CD4-positive, alpha-beta memory T cell (primary cell): ENCODE measurements around the gene NELL1. TPM values are rescaled to one million over a fixed set of nuclear protein-coding genes. Genes with fewer than 3 reads are reported as not detected.

Experiments
- CTCF ChIA-PET: fragments of 350-600 bp; sonication (Branson Sonifier 250); formaldehyde crosslinking; loops from one replicate; lab custom pipeline; 2021; ENCODE audit warnings: inconsistent platforms; ENCODE audit not compliant: partially characterized antibody; lab: Charles Lee
- POLR2A ChIA-PET: fragments of 350-600 bp; sonication (Branson Sonifier 250); formaldehyde crosslinking; loops from one replicate; lab custom pipeline; 2021; ENCODE audit not compliant: partially characterized antibody; lab: Charles Lee
- DNase-seq, 5 donors: peaks; one replicate each; pipeline versions ENCODE4 v3.0.0 to v3.0.0-alpha.2; 2020 to 2022; ENCODE audit warnings: mixed read lengths in 1 of 5
- H3K27ac ChIP-seq: one replicate; pipeline ENCODE4 v1.7.0; 2013; ENCODE audit warnings: low read depth, low read length
- H3K27me3 ChIP-seq: 2 replicates; pipeline ENCODE4 v1.7.0; 2013; ENCODE audit warnings: mild to moderate bottlenecking, low read length, moderate library complexity; ENCODE audit not compliant: insufficient read depth
- H3K36me3 ChIP-seq: 2 replicates; pipeline ENCODE4 v1.7.0; 2013; ENCODE audit warnings: mild to moderate bottlenecking, low read length, moderate library complexity; ENCODE audit not compliant: insufficient read depth
- H3K4me1 ChIP-seq: 2 replicates; pipeline ENCODE4 v1.7.0; 2013; ENCODE audit warnings: mild to moderate bottlenecking, low read length, moderate library complexity; ENCODE audit not compliant: insufficient read depth
- H3K4me3 ChIP-seq, 2 donors: one replicate each; pipeline ENCODE4 v1.7.0; 2013; ENCODE audit warnings: low read length in 2 of 2, mild to moderate bottlenecking in 1 of 2
- H3K9me3 ChIP-seq, 2 donors: one replicate each; pipeline ENCODE4 v1.7.0; 2013; ENCODE audit warnings: low read length in 2 of 2, control low read depth in 1 of 2; ENCODE audit not compliant: control insufficient read depth in 1 of 2
- H3K27ac Mint-ChIP-seq, 7 donors: one replicate each; pipeline ENCODE4 v1.8.0; 2020 to 2021; ENCODE audit warnings: mixed read lengths in 7 of 7, mild to moderate bottlenecking in 6 of 7, inconsistent platforms in 3 of 7, moderate library complexity in 3 of 7
- H3K27me3 Mint-ChIP-seq, 2 donors: one replicate each; pipeline ENCODE4 v1.8.0; 2020 to 2021; ENCODE audit warnings: mixed read lengths in 2 of 2
- H3K36me3 Mint-ChIP-seq, 2 donors: one replicate each; pipeline ENCODE4 v1.8.0; 2020 to 2021; ENCODE audit warnings: mixed read lengths in 2 of 2, inconsistent platforms in 1 of 2, mild to moderate bottlenecking in 1 of 2
- H3K4me1 Mint-ChIP-seq, 4 donors: one replicate each; pipeline ENCODE4 v1.8.0; 2020 to 2021; ENCODE audit warnings: mixed read lengths in 4 of 4, mild to moderate bottlenecking in 1 of 4
- H3K4me3 Mint-ChIP-seq, 8 donors: one replicate each; pipeline ENCODE4 v1.8.0; 2020 to 2021; ENCODE audit warnings: mixed read lengths in 8 of 8, mild to moderate bottlenecking in 7 of 8, moderate library complexity in 6 of 8, inconsistent platforms in 3 of 8
- H3K9me3 Mint-ChIP-seq, 8 donors: one replicate each; pipeline ENCODE4 v1.8.0; 2020 to 2021; ENCODE audit warnings: mixed read lengths in 8 of 8, mild to moderate bottlenecking in 5 of 8, inconsistent platforms in 3 of 8, moderate library complexity in 1 of 8
- intact Hi-C: fragments of 100-400 bp; cut with micrococcal nuclease; formaldehyde crosslinking; loops from one replicate; pipeline ENCODE4 v1.15.1; 2023
- polyA plus RNA-seq, 2 donors: library from polyadenylated mRNA; unstranded; fragments of 300-500 nt; fragmentation: Illumina TruSeq; gene quantifications; one replicate each; pipeline ENCODE4 v1.2.3, GENCODE V29; 2021
- total RNA-seq, 2 experiments: library from RNA; stranded (reverse); gene quantifications; one replicate each; pipeline ENCODE4 v1.2.3, GENCODE V29; 2021

The NELL1 gene
- total and polyA plus RNA-seq, 4 experiments from 2014 or later, result not detected

DNA sequence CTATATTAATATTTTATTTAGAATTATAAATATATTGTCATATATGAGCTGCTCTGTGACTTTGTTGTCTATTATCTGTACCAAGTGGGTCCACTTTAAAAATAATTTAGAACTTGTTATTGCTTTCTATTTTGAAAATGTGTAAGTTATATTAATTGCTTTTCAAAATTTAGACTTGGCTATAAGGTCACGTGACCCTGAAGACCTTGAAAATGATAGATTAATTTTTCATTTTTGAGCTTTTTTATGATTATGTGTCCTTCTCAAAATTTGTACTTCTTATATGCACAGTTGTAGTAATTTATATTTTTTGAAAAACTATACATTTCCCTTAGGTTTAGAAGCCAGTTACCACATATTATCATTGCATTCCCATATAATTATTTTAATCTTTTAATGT, 826.5 kb downstream of the NELL1 start:
- Histone ChIP-seq H3K4me3 (no peak overlapping the region), H3K4me1 (no peaks in the 10 kb centered on the region), H3K27ac (no peak overlapping the region), H3K9me3 (no peaks in the 10 kb centered on the region), H3K36me3 (no peaks in the 10 kb centered on the region), H3K27me3 (no peaks in the 10 kb centered on the region)
- Mint-ChIP-seq H3K36me3 (no peaks in the 10 kb centered on the region), H3K9me3 (peaks cover 0 to 9% (median 3%) of the 10 kb centered on the region in 8 donors), H3K4me1 (no peaks in the 10 kb centered on the region), H3K27ac (no peak overlapping the region), H3K4me3 (no peak overlapping the region), H3K27me3 (no peaks in the 10 kb centered on the region)
- DNase-seq, result no peak
- POLR2A ChIA-PET, result no interaction called here
- intact Hi-C loops, result no loop called here
- CTCF ChIA-PET, result no interaction called here

- Histone ChIP-seq H3K4me3 (no peak overlapping the region), H3K9me3 (no peaks in the 10 kb centered on the region), H3K36me3 (no peaks in the 10 kb centered on the region), H3K27ac (no peak overlapping the region), H3K4me1 (no peaks in the 10 kb centered on the region), H3K27me3 (no peaks in the 10 kb centered on the region)
- Mint-ChIP-seq H3K27ac (no peak overlapping the region), H3K36me3 (no peaks in the 10 kb centered on the region), H3K4me1 (no peaks in the 10 kb centered on the region), H3K4me3 (no peak overlapping the region), H3K27me3 (no peaks in the 10 kb centered on the region), H3K9me3 (peaks cover 0 to 10% (median 2%) of the 10 kb centered on the region in 8 donors)
- ChIA-PET CTCF (no interaction called here), POLR2A (no interaction called here)
- DNase-seq, result no peak
- intact Hi-C loops, result no loop called here
Measured at GRCh38 chr11:21501245-21501644, 831.9 kb downstream of the NELL1 start.

- DNase-seq, result no peak
- H3K27ac Mint-ChIP-seq, result no peak overlapping the region
- H3K36me3 Mint-ChIP-seq, result no peaks in the 10 kb centered on the region
- Histone ChIP-seq H3K27ac (no peak overlapping the region), H3K4me1 (no peaks in the 10 kb centered on the region), H3K9me3 (no peaks in the 10 kb centered on the region), H3K4me3 (no peak overlapping the region), H3K27me3 (no peaks in the 10 kb centered on the region), H3K36me3 (no peaks in the 10 kb centered on the region)
- POLR2A ChIA-PET, result no interaction called here
- no peak overlapping the region for H3K4me3 Mint-ChIP-seq
- H3K9me3 Mint-ChIP-seq, result peaks cover 0 to 7% (median 2%) of the 10 kb centered on the region in 8 donors
- H3K4me1 Mint-ChIP-seq, result no peaks in the 10 kb centered on the region
- intact Hi-C loops, result no loop called here
- H3K27me3 Mint-ChIP-seq, result no peaks in the 10 kb centered on the region
- CTCF ChIA-PET, result no interaction called here
Measured at GRCh38 chr11:21505070-21505469, 835.7 kb downstream of the NELL1 start.

DNA sequence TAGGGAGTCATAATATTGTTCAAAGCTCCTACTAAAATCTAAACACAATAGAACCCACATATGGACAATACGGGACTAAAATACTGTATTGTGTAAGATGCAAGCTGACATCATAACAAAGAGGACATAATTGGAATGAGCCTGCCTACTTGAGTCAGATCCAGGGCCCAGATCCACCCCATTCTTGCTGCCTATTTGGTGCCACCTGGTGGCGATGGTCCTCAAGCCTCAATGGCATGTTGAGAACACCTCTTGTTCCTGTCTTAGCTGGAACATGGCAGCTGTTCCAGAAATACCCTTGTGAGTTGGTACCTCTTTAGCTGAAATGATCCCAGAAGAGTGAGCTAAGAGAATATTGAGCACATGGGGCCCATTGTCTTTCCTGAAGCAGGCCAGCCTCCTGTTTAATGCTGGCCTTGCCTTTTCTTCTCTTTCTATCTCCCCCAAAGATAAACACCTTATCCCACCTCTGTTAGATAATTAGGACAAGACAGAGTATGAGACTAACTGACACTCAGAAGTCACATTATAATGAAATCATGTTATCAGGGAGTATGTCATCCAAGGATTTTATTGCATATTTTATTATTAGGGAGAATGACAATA, 842.6 kb downstream of the NELL1 start:
- Mint-ChIP-seq H3K36me3 (no peaks in the 10 kb centered on the region), H3K4me1 (no peaks in the 10 kb centered on the region), H3K9me3 (peaks cover 0 to 13% (median 4%) of the 10 kb centered on the region in 8 donors), H3K27ac (no peak overlapping the region), H3K4me3 (peak overlapping the region in 1 of 8 donors; percentile 16), H3K27me3 (no peaks in the 10 kb centered on the region)
- ChIA-PET POLR2A (no interaction called here), CTCF (no interaction called here)
- Histone ChIP-seq H3K36me3 (no peaks in the 10 kb centered on the region), H3K27me3 (no peaks in the 10 kb centered on the region), H3K4me3 (no peak overlapping the region), H3K4me1 (no peaks in the 10 kb centered on the region), H3K27ac (no peak overlapping the region), H3K9me3 (no peaks in the 10 kb centered on the region)
- no peak for DNase-seq
- intact Hi-C loops, result no loop called here

GRCh38 chr11:21514316-21514715, 844.9 kb downstream of the NELL1 start:
- intact Hi-C loops, result no loop called here
- no peaks in the 10 kb centered on the region for H3K4me1 Mint-ChIP-seq
- H3K4me3 Mint-ChIP-seq, result no peak overlapping the region
- Histone ChIP-seq H3K9me3 (no peaks in the 10 kb centered on the region), H3K4me3 (no peak overlapping the region), H3K36me3 (no peaks in the 10 kb centered on the region), H3K27me3 (no peaks in the 10 kb centered on the region), H3K4me1 (no peaks in the 10 kb centered on the region), H3K27ac (no peak overlapping the region)
- no peaks in the 10 kb centered on the region for H3K36me3 Mint-ChIP-seq
- CTCF ChIA-PET, result no interaction called here
- H3K9me3 Mint-ChIP-seq, result peaks cover 0 to 15% (median 5%) of the 10 kb centered on the region in 8 donors
- POLR2A ChIA-PET, result no interaction called here
- DNase-seq, result no peak
- H3K27ac Mint-ChIP-seq, result no peak overlapping the region
- no peaks in the 10 kb centered on the region for H3K27me3 Mint-ChIP-seq

DNA sequence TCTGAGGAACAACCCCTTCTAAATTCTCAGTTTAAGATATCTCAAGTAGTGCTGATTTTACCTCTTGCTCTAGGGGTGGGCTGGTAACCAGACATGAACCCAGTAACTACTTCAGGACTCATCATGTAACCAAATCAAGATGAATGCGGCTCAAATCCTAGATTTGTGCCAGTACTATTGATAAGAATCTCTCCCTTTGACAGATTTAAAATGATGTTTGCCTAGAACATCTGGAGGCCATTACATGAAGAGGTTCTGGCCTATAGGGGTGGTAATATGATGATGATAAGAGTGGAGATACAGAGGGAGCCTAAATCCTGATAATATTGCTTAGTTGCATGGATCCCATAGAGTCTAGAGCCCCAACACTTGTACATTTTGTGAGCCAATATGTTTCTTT, 850.9 kb downstream of the NELL1 start:
- H3K9me3 Mint-ChIP-seq, result peaks cover 0 to 29% (median 7%) of the 10 kb centered on the region in 8 donors
- ChIA-PET CTCF (no interaction called here), POLR2A (no interaction called here)
- H3K27ac Mint-ChIP-seq, result no peak overlapping the region
- H3K4me1 Mint-ChIP-seq, result no peaks in the 10 kb centered on the region
- H3K4me1 ChIP-seq, result no peaks in the 10 kb centered on the region
- intact Hi-C loops, result no loop called here
- DNase-seq, result no peak
- H3K4me3 Mint-ChIP-seq, result no peak overlapping the region
- no peaks in the 10 kb centered on the region for H3K36me3 Mint-ChIP-seq
- no peak overlapping the region for H3K27ac ChIP-seq
- H3K27me3 ChIP-seq, result no peaks in the 10 kb centered on the region
- H3K36me3 ChIP-seq, result no peaks in the 10 kb centered on the region
- no peaks in the 10 kb centered on the region for H3K9me3 ChIP-seq
- no peak overlapping the region for H3K4me3 ChIP-seq
- no peaks in the 10 kb centered on the region for H3K27me3 Mint-ChIP-seq

DNA sequence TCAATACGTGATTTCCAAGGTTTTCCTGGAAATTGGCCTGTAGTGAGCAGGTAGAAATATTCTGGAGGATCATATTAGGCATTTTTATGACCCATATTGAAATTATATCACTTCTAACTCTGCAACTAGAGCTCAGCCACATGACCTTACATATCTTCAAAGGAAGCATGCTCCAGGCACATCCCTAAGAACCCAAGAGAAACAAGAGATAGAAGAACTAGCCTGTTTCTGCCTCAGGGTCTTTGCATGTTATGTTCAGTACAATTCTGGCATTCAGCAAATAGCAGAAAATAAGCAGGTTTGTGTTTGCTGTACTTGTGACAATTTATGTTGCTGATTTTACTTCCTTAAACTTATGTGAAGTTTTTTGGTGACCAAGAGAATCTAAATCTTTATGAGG, 859.8 kb downstream of the NELL1 start:
- H3K27me3 ChIP-seq, result no peaks in the 10 kb centered on the region
- CTCF ChIA-PET, result no interaction called here
- no peak overlapping the region for H3K4me3 Mint-ChIP-seq
- DNase-seq, result no peak
- POLR2A ChIA-PET, result no interaction called here
- no peak overlapping the region for H3K4me3 ChIP-seq
- H3K27ac Mint-ChIP-seq, result no peak overlapping the region
- no peak overlapping the region for H3K27ac ChIP-seq
- no peaks in the 10 kb centered on the region for H3K4me1 ChIP-seq
- intact Hi-C loops, result no loop called here
- no peaks in the 10 kb centered on the region for H3K36me3 Mint-ChIP-seq
- no peaks in the 10 kb centered on the region for H3K4me1 Mint-ChIP-seq
- peaks cover 0 to 1% of the 10 kb centered on the region in 2 donors for H3K27me3 Mint-ChIP-seq
- no peaks in the 10 kb centered on the region for H3K9me3 ChIP-seq
- no peaks in the 10 kb centered on the region for H3K36me3 ChIP-seq
- peaks cover 0 to 19% (median 4%) of the 10 kb centered on the region in 8 donors for H3K9me3 Mint-ChIP-seq

GRCh38 chr11:21534288-21534687, 864.9 kb downstream of the NELL1 start:
- H3K9me3 ChIP-seq, result no peaks in the 10 kb centered on the region
- peaks cover 0 to 6% (median 1%) of the 10 kb centered on the region in 8 donors for H3K9me3 Mint-ChIP-seq
- H3K36me3 Mint-ChIP-seq, result no peaks in the 10 kb centered on the region
- no peaks in the 10 kb centered on the region for H3K27me3 ChIP-seq
- no peak for DNase-seq
- no peak overlapping the region for H3K4me3 Mint-ChIP-seq
- no peaks in the 10 kb centered on the region for H3K4me1 Mint-ChIP-seq
- H3K36me3 ChIP-seq, result no peaks in the 10 kb centered on the region
- ChIA-PET CTCF (no interaction called here), POLR2A (no interaction called here)
- intact Hi-C loops, result no loop called here
- no peak overlapping the region for H3K27ac Mint-ChIP-seq
- no peaks in the 10 kb centered on the region for H3K4me1 ChIP-seq
- H3K27me3 Mint-ChIP-seq, result no peaks in the 10 kb centered on the region
- H3K27ac ChIP-seq, result no peak overlapping the region
- H3K4me3 ChIP-seq, result no peak overlapping the region
